Spleen (tissue), 11 donors: ENCODE data around the gene RAB23. TPM values are rescaled to one million over a fixed set of nuclear protein-coding genes. Genes with fewer than 3 reads are reported as not detected.

Experiments used
- DNase-seq: peaks from one replicate; pipeline ENCODE4 v3.0.0-alpha.2; 2020
- H3K27ac ChIP-seq, 8 donors: fragments of 200-600 bp; sonication (generic) in 7 of 8; 1 replicate in 4 of 8; 2 replicates in 4 of 8; pipeline versions ENCODE4 v1.5.0 to v1.8.0; 2016 to 2021; ENCODE audit warnings: inconsistent platforms in 4 of 8, mild to moderate bottlenecking in 4 of 8, moderate library complexity in 1 of 8
- H3K27me3 ChIP-seq, 7 donors: fragments of 200-600 bp; sonication (generic) in 6 of 7; replicated peaks in 1 of 7; 1 replicate in 4 of 7; 2 replicates in 3 of 7; pipeline versions ENCODE4 v1.5.0 to v1.8.0; 2016 to 2021; ENCODE audit warnings: inconsistent platforms in 3 of 7, mild to moderate bottlenecking in 1 of 7
- H3K36me3 ChIP-seq, 6 donors: fragments of 200-600 bp; sonication (generic) in 5 of 6; 1 replicate in 4 of 6; 2 replicates in 2 of 6; pipeline versions ENCODE4 v1.5.0 to v1.8.0; 2016 to 2021; ENCODE audit warnings: inconsistent platforms in 2 of 6
- H3K4me1 ChIP-seq, 6 donors: fragments of 200-600 bp; sonication (generic) in 5 of 6; 1 replicate in 3 of 6; 2 replicates in 3 of 6; pipeline versions ENCODE4 v1.5.0 to v1.8.0; 2016 to 2021; ENCODE audit warnings: inconsistent platforms in 3 of 6
- H3K4me3 ChIP-seq, 8 donors: fragments of 200-600 bp; sonication (generic) in 7 of 8; 1 replicate in 4 of 8; 2 replicates in 4 of 8; pipeline versions ENCODE4 v1.5.0 to v1.8.0; 2016 to 2021; ENCODE audit warnings: inconsistent platforms in 4 of 8, mild to moderate bottlenecking in 4 of 8, moderate library complexity in 2 of 8
- H3K9me3 ChIP-seq, 8 donors: fragments of 200-600 bp; sonication (generic) in 7 of 8; 1 replicate in 4 of 8; 2 replicates in 4 of 8; pipeline versions ENCODE4 v1.5.0 to v1.8.0; 2016 to 2021; ENCODE audit warnings: inconsistent platforms in 4 of 8
- POLR2A ChIP-seq, 3 donors: fragments of 450-650 bp; IDR thresholded peaks; one replicate each; pipeline ENCODE4 v1.5.1; 2017; ENCODE audit warnings: antibody characterized with exemption in 3 of 3, mild to moderate bottlenecking in 1 of 3
- POLR2AphosphoS5 ChIP-seq, 3 donors: sonication (generic); formaldehyde crosslinking; IDR thresholded peaks; one replicate each; pipeline ENCODE4 v1.5.1; 2017; ENCODE audit warnings: antibody characterized with exemption in 3 of 3
- WGBS, 5 donors: extraction: QIAGEN DNeasy Blood & Tissue Kit in 3 of 5; methylation state at CpG; one replicate each; pipeline versions ENCODE4 v1.1.5 to v1.1.7; 2013 to 2018; 5-methylcytosine and 5-hydroxymethylcytosine counted together
- intact Hi-C: fragments of 100-400 bp; cut with DNase I; formaldehyde crosslinking; loops from one replicate; pipeline ENCODE4 v1.15.0; 2023; ENCODE audit warnings: low total_unique reads
- polyA plus RNA-seq, 3 donors: library from polyadenylated mRNA; stranded (reverse); fragments of 200-250 nt; gene quantifications; one replicate each; pipeline ENCODE4 v1.2.1, GENCODE V29; 2013
- total RNA-seq, 7 donors: library from RNA; depleted of rRNA in 3 of 7; stranded (reverse); fragments of >200 nt in 3 of 7; fragmentation: NEBNext Ultra II Directional in 4 of 7; extraction: Animal tissue kit (Norgen Biotek cat#: 25700) in 4 of 7; gene quantifications; one replicate each; pipeline versions ENCODE4 v1.1.0 to v1.2.1, GENCODE V29; 2016 to 2021
- TF ChIP-seq, protein P1 (sequence below), 11 experiments: fragments of 200-600 bp in 7 of 11; fragments of 450-650 bp in 4 of 11; sonication (generic) in 4 of 11; IDR thresholded peaks in 8 of 11; conservative IDR thresholded peaks in 3 of 11; 1 replicate in 7 of 11; 2 replicates in 4 of 11; pipeline versions ENCODE4 v1.4.0 to v1.8.0; 2016 to 2021; ENCODE audit warnings: antibody characterized with exemption in 11 of 11, inconsistent platforms in 4 of 11, mild to moderate bottlenecking in 1 of 11
- donor health status: healthy with polysubstance abuse.
- donor health status: DM: no; HTN: no; CAD: no; lungs with moderate emphysema.
- donor health status: DM: no; HTN: no; CAD: no.
- donor health status: Bipolar disorder and iron deficiency.
- donor health status: healthy.
- donor health status: DM: no; HTN: no; CAD: no.
- donor health status: DM: yes; HTN: yes; CAD: no.

The RAB23 gene
- total and polyA plus RNA-seq, 10 donors = 0.89 to 3.9 (median 2.1) TPM

DNA sequence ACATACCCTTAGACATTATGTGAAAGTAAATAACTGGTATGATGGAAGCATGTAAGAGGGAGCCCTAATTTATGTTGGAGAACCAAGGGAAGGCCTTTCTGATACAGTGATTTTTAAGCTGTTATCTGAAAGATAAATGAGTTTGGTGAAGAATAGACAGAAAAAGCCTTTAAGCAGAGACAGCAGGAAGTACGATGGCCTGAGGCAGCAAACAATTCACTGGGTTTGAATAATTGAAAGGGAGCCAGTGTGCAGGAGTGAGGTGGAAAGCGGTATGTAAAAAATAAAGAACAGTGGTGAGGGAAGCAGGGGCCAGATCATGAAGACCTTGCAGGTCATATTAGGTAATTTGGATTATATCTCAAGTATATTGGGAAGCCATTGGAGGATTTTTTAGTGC is 4.1 kb upstream of the RAB23 start:
- H3K27me3 ChIP-seq = peaks cover 0 to 10% (median 0%) of the 10 kb centered on the region in 7 donors
- no peaks in the 10 kb centered on the region for H3K9me3 ChIP-seq
- TF ChIP-seq POLR2A (IDR thresholded peaks at IDR 0.05) (no peak), POLR2AphosphoS5 (IDR thresholded peaks at IDR 0.05) (no peak)
- TF ChIP-seq, protein P1, sequence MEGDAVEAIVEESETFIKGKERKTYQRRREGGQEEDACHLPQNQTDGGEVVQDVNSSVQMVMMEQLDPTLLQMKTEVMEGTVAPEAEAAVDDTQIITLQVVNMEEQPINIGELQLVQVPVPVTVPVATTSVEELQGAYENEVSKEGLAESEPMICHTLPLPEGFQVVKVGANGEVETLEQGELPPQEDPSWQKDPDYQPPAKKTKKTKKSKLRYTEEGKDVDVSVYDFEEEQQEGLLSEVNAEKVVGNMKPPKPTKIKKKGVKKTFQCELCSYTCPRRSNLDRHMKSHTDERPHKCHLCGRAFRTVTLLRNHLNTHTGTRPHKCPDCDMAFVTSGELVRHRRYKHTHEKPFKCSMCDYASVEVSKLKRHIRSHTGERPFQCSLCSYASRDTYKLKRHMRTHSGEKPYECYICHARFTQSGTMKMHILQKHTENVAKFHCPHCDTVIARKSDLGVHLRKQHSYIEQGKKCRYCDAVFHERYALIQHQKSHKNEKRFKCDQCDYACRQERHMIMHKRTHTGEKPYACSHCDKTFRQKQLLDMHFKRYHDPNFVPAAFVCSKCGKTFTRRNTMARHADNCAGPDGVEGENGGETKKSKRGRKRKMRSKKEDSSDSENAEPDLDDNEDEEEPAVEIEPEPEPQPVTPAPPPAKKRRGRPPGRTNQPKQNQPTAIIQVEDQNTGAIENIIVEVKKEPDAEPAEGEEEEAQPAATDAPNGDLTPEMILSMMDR (IDR thresholded peaks at IDR 0.05 in 8 of 11, conservative IDR thresholded peaks at IDR 0.05 in 3 of 11) = no peak
- H3K4me3 ChIP-seq = no peak overlapping the region
- H3K4me1 ChIP-seq = peaks cover 0 to 15% (median 9%) of the 10 kb centered on the region in 6 donors
- no peaks in the 10 kb centered on the region for H3K36me3 ChIP-seq
- intact Hi-C loops = loop anchor here (10.0 kb wide), 1 partner anchor 51 kb away; the partner anchor contains the start of gene BAG2
- no peak for DNase-seq
- no peak overlapping the region for H3K27ac ChIP-seq
- WGBS, 5 donors = 71 to 86% (median 85%) methylated on average over 2 of the region's 2 CpGs

DNA sequence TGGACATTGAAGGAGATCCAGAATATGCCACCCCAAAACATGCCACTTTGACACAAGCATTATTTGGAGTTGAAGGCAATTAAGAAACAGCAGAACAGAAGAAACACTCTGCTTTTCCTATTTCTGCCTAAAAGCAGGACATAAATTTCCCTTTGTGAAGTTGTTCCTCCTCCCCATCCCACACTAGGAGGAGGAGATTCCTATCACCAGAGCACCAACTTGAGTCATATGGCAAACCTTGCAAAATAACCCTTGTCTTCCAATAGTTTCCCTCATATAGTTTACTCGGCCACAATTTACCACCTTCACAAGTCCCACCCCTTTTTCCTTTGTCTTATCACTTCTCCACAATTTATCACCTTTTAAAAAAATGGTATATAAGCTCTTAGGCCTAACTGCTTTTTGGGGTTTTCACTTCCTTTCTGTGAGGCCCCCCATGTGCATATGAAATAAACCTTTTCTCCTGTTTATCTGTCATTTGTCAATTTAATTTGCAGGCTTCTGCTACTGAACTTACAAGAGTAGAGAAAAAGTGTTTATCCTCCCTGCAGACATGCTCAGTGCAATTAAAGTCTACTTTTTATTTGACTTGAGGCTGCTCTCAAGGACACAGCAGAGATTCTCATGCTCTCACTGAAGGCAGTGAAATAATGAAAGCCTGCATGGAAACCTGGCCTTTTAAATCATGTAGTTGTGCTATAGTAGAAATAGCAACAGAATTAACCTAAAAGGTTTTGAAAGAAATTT is 2.8 kb upstream of the RAB23 start:
- no peak for DNase-seq
- Histone ChIP-seq H3K27ac (no peak overlapping the region), H3K27me3 (peaks cover 0 to 16% (median 0%) of the 10 kb centered on the region in 7 donors), H3K9me3 (no peaks in the 10 kb centered on the region), H3K36me3 (no peaks in the 10 kb centered on the region), H3K4me3 (no peak overlapping the region), H3K4me1 (peaks cover 0 to 25% (median 13%) of the 10 kb centered on the region in 6 donors)
- WGBS, 5 donors = 28 to 47% (median 36%) methylated on average over 1 of the region's 1 CpG
- TF ChIP-seq, protein P1 (IDR thresholded peaks at IDR 0.05 in 8 of 11, conservative IDR thresholded peaks at IDR 0.05 in 3 of 11) = no peak
- TF ChIP-seq POLR2A (IDR thresholded peaks at IDR 0.05) (no peak), POLR2AphosphoS5 (IDR thresholded peaks at IDR 0.05) (no peak)
- intact Hi-C loops = loop anchor here (10.0 kb wide), 1 partner anchor 50 kb away; the partner anchor contains the start of gene BAG2

- intact Hi-C loops = loop anchor here (10.0 kb wide), 1 partner anchor 48 kb away; the partner anchor contains the start of gene BAG2
- DNase-seq = no peak
Observed at GRCh38 chr6:57222743-57223077, 603 bp upstream of the RAB23 start.

More at GRCh38 chr6:57222743-57223077, 603 bp upstream of the RAB23 start:
- H3K27me3 ChIP-seq = peaks cover 0 to 16% (median 0%) of the 10 kb centered on the region in 7 donors
- H3K36me3 ChIP-seq = no peaks in the 10 kb centered on the region
- peaks cover 0 to 25% (median 13%) of the 10 kb centered on the region in 6 donors for H3K4me1 ChIP-seq
- no peaks in the 10 kb centered on the region for H3K9me3 ChIP-seq
- H3K27ac ChIP-seq = peak overlapping the region in 2 of 8 donors; percentile 82 to 85
- H3K4me3 ChIP-seq = peak overlapping the region; percentile 69 to 100 (median 99)
- 14 to 22% (median 16%) methylated on average over 5 of the region's 5 CpGs for WGBS, 5 donors
- TF ChIP-seq, protein P1 (IDR thresholded peaks at IDR 0.05 in 8 of 11, conservative IDR thresholded peaks at IDR 0.05 in 3 of 11) = no peak
- no peak for TF ChIP-seq POLR2A (IDR thresholded peaks at IDR 0.05)
